ENCODE measurements around the gene F2RL2. TPM values are rescaled to one million over a fixed set of nuclear protein-coding genes. Genes with fewer than 3 reads are reported as not detected.

F2RL2 gene
- total RNA-seq, 6 experiments from 2014 or later = 0.09 to 2.1 (median 1.6) TPM; not detected in 1

GRCh38 chr5:76570153-76570552 lies 53.0 kb downstream of the F2RL2 start:
- Histone ChIP-seq H3K4me1 (no peaks in the 10 kb centered on the region), H3K9me3 (no peaks in the 10 kb centered on the region), H3K36me3 (peaks cover 0 to 17% (median 0%) of the 10 kb centered on the region in 4 donors), H3K4me3 (no peak overlapping the region), H3K27me3 (no peaks in the 10 kb centered on the region), H3K27ac (no peak overlapping the region)
- 86% methylated on average over 4 of the region's 4 CpGs for WGBS (ENCODE audit: insufficient coverage, low coverage, low lambda C conversion rate, missing lambda C conversion rate)
- ATAC-seq (no peak), DNase-seq (no peak)
- no peak for TF ChIP-seq CTCF (IDR thresholded peaks at IDR 0.05)
- TF ChIP-seq POLR2A (IDR thresholded peaks at IDR 0.05) = no peak
- intact Hi-C loops (cut with DNase I) = no loop called here

Other genes with a start within 250 kb of the F2RL2 start
- 100 to 1,000 TPM in 5 of 6 experiments, 10 to 100 TPM in 1; 96.4 to 152 (median 123) TPM for gene IQGAP2, start 220.1 kb downstream of the F2RL2 start, total RNA-seq
- gene F2R, start 92.7 kb upstream of the F2RL2 start, total RNA-seq = 10 to 100 TPM in 5 of 6 experiments, 1 to 10 TPM in 1; 3.5 to 18.4 (median 11.4) TPM
- gene F2RL1, start 195.6 kb upstream of the F2RL2 start, total RNA-seq = 10 to 100 TPM in 4 of 6 experiments, 1 to 10 TPM in 2; 2.6 to 17.0 (median 11.6) TPM
- under 1 TPM in 1 of 6 experiments, not detected in 5; 0.43 TPM for gene S100Z, start 226.6 kb upstream of the F2RL2 start, total RNA-seq